Measurements from ENCODE around the gene LMNTD2. TPM values are rescaled to one million over a fixed set of nuclear protein-coding genes. Genes with fewer than 3 reads are reported as not detected.

LMNTD2 gene
- total and polyA plus RNA-seq, 2 of the 13 experiments (the other 11 are each of a cell fraction or from before 2014, with no cell fraction given) = 1.1 to 3.1 TPM

- TF ChIP-seq HMGA1 (CRISPR knock-in tag; conservative IDR thresholded peaks at IDR 0.05) = no peak
- peak; percentile 24; the same call in 1 of the 2 replicates for TF ChIP-seq ZNF235 (CRISPR knock-in tag; IDR thresholded peaks at IDR 0.05; ENCODE audit: borderline replicate concordance)
- 0 out of 2 replicates have a peak, but pooled peaks have one; percentile 48 for TF ChIP-seq ZBTB2 (CRISPR knock-in tag; IDR thresholded peaks at IDR 0.05; ENCODE audit: low read depth)
- TF ChIP-seq SKI (IDR thresholded peaks at IDR 0.05; ENCODE audit: partially characterized antibody) = peak; percentile 86
- TF ChIP-seq ZNF138 (CRISPR knock-in tag; IDR thresholded peaks at IDR 0.05; ENCODE audit: low read depth) = peak; percentile 83
- TF ChIP-seq ZBTB42 (CRISPR knock-in tag; IDR thresholded peaks at IDR 0.05) = 0 out of 2 replicates have a peak, but pooled peaks have one; percentile 37
- TF ChIP-seq NCOA5 (CRISPR knock-in tag; IDR thresholded peaks at IDR 0.05) = no peak
- peak; percentile 37; the same call in 1 of the 2 replicates for TF ChIP-seq AKAP8 (CRISPR knock-in tag; IDR thresholded peaks at IDR 0.05)
- TF ChIP-seq ZBTB1 (CRISPR knock-in tag; IDR thresholded peaks at IDR 0.05; ENCODE audit: borderline replicate concordance) = 0 out of 2 replicates have a peak, but pooled peaks have one; percentile 54
- peak; percentile 73 for TF ChIP-seq ZGPAT (CRISPR knock-in tag; IDR thresholded peaks at IDR 0.05)
- TF ChIP-seq ZNF615 (CRISPR knock-in tag; IDR thresholded peaks at IDR 0.05; ENCODE audit: borderline replicate concordance) = peak; percentile 85; the same call in 1 of the 2 replicates
- no peak for TF ChIP-seq ATF7 (IDR thresholded peaks at IDR 0.05)
- TF ChIP-seq ATF7 (CRISPR knock-in tag; IDR thresholded peaks at IDR 0.05) = 0 out of 2 replicates have a peak, but pooled peaks have one; percentile 28
- TF ChIP-seq ZFP90 (CRISPR knock-in tag; IDR thresholded peaks at IDR 0.05; ENCODE audit: borderline replicate concordance) = 0 out of 2 replicates have a peak, but pooled peaks have one; percentile 50
- peak; percentile 66; the same call in 1 of the 2 replicates for TF ChIP-seq CHD2 (IDR thresholded peaks at IDR 0.05; ENCODE audit: low read depth, low read length)
- 0 out of 2 replicates have a peak, but pooled peaks have one; percentile 46 for TF ChIP-seq E2F5 (CRISPR knock-in tag; conservative IDR thresholded peaks at IDR 0.05)
- TF ChIP-seq, protein P1, sequence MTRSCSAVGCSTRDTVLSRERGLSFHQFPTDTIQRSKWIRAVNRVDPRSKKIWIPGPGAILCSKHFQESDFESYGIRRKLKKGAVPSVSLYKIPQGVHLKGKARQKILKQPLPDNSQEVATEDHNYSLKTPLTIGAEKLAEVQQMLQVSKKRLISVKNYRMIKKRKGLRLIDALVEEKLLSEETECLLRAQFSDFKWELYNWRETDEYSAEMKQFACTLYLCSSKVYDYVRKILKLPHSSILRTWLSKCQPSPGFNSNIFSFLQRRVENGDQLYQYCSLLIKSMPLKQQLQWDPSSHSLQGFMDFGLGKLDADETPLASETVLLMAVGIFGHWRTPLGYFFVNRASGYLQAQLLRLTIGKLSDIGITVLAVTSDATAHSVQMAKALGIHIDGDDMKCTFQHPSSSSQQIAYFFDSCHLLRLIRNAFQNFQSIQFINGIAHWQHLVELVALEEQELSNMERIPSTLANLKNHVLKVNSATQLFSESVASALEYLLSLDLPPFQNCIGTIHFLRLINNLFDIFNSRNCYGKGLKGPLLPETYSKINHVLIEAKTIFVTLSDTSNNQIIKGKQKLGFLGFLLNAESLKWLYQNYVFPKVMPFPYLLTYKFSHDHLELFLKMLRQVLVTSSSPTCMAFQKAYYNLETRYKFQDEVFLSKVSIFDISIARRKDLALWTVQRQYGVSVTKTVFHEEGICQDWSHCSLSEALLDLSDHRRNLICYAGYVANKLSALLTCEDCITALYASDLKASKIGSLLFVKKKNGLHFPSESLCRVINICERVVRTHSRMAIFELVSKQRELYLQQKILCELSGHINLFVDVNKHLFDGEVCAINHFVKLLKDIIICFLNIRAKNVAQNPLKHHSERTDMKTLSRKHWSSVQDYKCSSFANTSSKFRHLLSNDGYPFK (CRISPR knock-in tag; IDR thresholded peaks at IDR 0.05; ENCODE audit: borderline replicate concordance) = peak; percentile 42; the same call in 1 of the 2 replicates
- peak; percentile 91 for TF ChIP-seq ZBTB7B (CRISPR knock-in tag; IDR thresholded peaks at IDR 0.05)
- no peak for TF ChIP-seq FOXK2 (IDR thresholded peaks at IDR 0.05)
- TF ChIP-seq ZBTB26 (CRISPR knock-in tag; IDR thresholded peaks at IDR 0.05; ENCODE audit: borderline replicate concordance) = peak; percentile 18; the same call in 1 of the 2 replicates
Measured at GRCh38 chr11:560305-561147, at the start of gene LMNTD2, which contains the start of gene RASSF7 (continued).

Measured in HepG2 (cell line).